GM18907 (cell line): Measurements from ENCODE around the gene EDIL3.
"Not testable (repeated sequence)": the region's sequence is repeated elsewhere in the genome, so short reads cannot be mapped to it uniquely, and the experiment has no call there.

Experiments
- ATAC-seq: cut with Tn5 transposase; IDR thresholded peaks from one replicate; pipeline ENCODE4 v1.9.1; 2021; ENCODE audit warnings: mild to moderate bottlenecking, moderate library complexity; ENCODE audit not compliant: unreplicated experiment

The EDIL3 gene

DNA sequence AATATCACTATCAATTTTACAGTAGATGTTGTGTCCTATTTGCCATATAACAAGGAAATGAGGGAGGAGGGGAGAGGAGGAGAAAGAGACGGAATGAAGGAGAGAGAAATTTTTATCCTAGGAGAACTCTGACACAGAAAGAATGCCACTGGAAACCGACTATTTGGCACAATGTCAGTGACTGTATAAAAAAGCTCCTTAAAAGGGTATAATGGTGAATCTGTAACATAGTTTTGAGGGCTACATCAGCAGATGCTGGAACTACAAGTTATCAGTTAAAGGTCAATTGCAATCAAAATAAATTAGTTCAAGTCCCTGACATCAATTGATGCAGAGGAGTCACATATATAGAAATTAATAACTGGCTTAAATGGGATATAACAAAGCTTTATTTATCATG lies 5.7 kb downstream of the EDIL3 start:
- ATAC-seq = no peak

DNA sequence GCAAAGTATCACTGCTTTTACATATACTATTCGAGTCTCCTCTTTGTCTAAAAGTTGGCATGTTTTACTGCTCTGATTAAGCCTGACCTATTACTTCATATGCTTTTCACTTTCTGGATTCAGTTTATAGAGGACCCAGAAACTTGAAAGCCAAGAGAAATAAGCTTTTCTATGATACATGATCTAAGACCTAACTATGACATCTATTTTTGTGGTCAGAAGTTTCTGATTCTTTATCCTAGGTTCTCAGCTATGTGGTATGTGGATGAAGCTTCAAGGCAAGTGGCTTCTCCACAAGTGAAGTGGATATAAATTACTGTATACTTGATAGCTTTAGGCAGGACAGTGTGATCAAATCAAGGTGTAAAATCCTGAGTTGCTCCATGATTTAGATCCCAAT lies 6.3 kb downstream of the EDIL3 start:
- no peak for ATAC-seq

DNA sequence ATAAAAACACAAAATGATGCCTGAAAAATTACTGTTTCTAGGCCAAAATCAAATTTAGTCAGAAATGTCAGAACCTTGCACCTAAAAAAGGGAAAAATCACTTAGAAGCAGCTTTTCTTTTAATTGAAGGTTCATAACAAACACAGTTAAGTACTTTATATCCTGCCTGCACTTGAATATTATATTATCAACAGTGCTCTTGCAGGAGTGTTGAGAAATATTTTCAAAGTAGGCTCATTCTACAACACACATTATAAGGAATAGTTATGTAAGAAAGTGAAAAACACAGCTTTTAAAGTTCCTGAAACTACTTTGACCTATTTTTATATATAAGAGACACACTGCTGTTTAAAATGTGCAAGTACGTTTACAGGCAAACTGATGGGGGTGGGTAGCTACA lies 8.3 kb downstream of the EDIL3 start:
- ATAC-seq = no peak

DNA sequence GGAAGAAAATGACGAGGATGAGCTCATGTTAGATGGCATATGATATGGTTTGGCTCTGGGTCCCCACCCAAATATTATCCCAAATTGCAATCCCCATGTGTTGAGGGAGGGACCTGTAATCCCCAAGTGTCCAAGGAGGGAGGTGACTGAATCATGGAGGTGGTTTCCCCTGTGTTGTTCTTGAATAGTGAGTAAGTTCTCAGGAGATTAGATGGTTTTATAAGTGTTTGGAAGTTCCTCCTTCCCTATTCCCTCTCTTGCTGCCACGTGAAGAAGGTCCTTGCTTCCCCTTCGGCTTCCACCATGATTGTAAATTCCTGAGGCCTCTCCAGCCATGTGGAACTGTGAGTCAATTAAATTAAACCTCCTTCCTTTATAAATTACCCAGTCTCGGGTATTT lies 10.1 kb downstream of the EDIL3 start:
- ATAC-seq = no peak

DNA sequence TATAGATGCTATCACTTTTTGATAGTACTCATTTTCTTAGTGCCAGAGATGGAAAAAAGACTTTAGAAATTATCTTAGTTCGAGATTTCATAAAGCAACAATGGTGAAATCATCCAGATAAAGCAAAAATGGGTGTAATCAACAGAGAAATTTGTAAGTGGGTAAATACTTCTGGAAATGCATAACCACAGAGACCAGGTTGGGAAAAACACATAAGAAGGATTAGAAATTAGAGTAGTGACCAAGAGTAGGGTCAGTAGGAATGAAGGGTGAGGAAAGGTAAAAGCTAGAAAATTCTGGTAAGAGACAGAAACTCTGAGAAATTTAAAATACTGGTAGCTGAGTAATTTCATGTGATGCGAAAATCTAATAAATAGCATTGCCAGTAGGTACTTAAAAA lies 11.2 kb downstream of the EDIL3 start:
- no peak for ATAC-seq

DNA sequence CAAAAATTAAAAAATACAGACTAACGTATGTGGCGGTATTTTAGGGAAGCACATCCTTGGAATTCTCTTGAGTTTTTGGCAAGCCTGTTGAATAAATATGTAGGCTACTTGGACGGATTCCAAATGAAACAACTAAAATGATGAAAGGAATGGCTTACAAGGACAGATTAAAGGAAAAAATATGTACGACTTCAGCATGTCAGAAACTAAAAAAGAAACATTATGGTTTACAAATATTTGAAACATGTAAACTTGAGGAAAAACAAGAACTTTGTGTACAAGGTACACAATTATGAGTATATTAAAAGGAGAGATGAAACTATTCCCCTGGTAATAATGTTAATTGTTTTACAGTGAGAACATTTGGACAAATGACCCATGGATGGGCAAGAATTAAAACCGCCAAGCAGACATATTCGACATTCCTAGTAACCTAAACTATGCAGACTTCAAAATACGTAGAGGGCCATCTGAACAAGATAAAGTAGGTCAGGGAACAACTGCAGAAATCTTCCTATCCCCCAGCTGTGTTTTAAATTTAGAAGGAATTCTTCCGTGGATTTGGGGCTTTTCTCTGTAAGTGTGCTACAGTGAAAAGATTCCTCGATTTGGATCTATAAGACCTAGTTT lies 12.5 kb downstream of the EDIL3 start:
- no peak for ATAC-seq

DNA sequence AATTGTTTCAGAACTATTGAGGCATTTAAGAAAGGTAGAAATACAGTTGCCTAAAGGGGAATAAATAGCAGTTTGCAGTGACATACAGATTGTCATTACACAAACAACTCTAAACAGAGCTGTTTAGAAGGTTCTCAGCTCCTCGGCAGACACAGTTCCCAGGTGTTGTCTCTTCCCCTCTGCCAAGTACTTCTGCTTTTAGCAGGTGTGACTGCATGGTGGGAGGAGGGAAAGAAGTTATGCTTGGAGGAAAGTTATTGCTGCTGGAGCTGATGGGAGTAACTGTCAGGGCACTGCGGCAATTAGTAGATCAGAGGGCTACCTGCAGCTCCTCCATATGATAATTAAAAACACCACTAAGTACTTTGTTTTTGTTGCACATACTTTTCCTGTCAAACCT lies 14.5 kb downstream of the EDIL3 start:
- ATAC-seq = no peak

DNA sequence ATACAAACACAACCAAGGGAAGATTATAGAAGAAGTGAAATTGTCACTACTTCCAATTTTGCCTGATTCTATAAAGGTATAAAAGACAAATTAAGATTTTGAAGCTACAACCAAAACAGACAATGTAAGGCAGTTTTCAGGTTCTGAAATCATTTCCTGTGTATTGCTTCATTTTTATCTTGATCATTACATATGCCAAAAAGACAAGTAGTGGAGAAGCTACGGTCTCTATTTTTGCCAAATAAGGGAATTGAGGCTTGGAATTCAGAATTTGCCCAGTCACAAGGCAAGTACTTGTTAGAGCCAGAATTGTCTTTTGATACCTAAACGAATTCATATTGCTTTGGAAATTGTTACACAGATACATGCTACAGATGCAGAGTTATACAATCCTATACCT lies 20.6 kb downstream of the EDIL3 start:
- no peak for ATAC-seq

DNA sequence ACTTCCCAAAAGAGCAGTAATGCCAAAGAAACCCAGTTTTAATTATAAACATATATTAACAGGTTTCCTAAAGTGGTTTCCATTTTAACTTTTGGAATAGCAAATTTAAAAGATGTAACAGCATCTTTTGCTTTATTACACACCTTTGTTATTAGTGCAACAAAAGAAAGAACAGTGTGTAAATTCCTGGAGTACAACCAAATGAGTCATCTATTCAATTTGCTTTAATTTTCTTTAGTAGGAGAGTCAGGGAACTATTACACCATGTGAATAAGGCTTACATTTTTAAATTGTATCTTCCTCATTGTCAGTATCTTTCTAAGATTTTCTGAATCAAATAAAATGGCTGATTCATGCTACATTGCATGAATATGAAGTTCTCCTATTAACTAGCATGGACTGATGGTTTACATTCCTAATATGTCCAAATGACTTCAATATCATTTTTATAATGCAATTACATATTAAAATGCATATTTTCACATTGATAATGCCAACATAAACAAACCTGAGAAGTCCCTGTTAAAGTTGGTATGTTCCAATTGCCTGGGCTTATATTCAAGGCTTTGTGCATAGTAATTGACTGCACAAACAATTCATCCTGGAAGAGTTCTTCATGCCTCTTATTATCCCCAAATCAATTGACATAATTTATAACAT lies 22.5 kb downstream of the EDIL3 start:
- ATAC-seq = no peak

DNA sequence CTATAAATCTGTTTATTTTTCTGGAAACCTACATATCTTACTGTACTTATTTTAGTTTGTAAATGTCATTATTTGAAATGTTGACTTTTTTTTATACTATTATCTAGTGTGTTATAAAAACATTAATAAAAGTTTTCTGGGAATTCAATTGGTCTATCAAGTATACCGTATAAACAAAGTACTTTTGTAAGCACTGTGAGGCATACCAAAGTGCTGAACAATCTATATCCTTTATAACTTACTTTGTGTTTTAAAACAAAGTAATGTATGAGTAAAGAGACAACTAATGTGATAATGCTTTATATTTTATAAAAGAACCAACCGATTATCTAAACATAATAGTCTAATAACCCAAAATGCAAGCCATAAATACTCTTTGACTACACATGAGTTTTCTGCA lies 23.1 kb downstream of the EDIL3 start:
- ATAC-seq = no peak

DNA sequence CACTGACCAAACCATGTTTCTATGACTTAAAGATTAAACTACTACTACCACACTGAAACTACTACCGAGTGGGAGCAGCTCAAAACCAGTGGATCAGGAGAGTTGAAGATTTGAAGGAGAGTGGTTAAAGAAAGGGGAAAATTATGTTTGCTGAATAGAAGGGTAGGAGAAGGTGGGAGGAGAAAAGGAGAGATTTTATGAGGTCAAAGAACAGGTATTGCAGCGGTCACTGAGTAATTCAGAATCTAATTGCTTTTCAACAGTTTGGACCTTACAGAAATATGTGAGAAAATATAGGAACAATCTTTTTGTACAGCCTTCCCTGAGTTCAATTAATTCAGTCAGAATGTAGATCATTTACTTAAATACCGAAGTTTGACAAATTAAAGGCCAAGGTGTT lies 24.6 kb downstream of the EDIL3 start:
- ATAC-seq = no peak

DNA sequence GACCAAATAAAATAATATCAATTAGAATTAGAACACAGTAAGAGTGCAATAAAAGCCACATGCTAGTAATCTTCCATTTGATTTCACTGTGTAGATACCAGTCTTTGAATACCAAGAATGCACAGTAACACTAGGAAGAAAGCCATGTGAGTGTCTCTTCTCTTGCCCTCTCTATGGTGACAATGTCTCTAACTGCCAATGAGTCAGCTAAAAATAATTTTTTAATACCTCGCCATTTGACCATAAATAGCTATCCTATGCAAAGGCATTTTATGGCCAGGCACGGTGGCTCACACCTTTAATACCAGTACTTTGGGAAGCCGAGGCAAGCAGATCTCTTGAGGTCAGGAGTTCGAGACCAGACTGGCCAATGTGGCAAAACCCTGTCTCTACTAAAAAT lies 30.6 kb downstream of the EDIL3 start:
- ATAC-seq = no peak

DNA sequence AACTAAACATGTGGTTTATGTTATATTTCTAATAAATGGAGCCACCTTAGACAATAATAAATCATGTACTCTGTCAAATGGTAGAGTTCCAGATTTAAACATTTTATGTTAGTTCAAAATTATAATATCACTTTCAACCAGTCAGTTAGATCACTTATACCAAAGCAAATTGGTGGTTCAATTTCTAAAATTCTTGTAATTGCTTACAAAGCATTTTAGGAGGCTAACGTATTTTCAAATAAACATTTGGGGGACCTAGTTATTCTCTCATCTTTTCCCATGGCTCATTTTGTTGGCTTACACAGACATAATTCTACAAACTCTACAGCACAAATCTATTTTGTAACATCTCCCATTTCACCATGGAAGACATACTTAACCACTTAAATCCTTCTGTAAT lies 39.9 kb downstream of the EDIL3 start:
- ATAC-seq = no peak

DNA sequence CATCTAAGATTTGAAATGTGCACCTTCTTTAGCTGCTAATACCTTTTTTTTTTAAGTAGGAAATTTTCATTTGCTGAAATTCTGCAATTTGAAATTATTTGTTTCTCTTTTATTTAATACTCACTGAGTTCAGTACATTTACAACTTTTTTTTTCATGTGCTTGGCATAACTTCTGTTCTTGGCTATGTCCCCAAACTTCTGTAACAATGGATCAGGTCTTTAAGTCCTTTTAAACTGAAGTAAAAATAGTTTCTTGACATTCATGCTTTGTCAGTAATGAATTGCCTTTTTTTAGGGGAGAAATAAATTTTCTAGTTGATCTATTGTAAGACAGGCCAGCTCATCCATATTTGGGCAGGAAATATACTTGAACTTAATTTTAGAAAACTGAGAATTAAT lies 41.5 kb downstream of the EDIL3 start:
- no peak for ATAC-seq

DNA sequence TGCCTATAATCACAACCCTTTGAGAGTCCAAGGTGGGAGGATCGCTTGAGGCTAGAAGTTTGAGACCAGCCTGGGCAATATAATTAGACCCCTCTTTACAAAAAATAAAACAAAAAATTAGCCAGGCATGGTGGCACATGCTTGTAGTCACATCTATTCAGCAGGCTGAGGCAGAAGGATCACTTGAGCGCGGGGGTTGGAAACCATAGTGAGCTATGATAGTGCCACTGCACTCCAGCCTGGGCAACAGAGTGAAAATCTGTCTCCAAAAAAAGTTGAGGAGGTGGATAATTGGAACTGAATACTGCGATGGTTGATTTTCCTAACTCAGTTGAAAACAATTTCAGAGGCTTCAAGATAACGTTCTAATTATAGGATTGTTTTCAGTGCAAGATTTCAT lies 52.6 kb downstream of the EDIL3 start:
- ATAC-seq = no peak

DNA sequence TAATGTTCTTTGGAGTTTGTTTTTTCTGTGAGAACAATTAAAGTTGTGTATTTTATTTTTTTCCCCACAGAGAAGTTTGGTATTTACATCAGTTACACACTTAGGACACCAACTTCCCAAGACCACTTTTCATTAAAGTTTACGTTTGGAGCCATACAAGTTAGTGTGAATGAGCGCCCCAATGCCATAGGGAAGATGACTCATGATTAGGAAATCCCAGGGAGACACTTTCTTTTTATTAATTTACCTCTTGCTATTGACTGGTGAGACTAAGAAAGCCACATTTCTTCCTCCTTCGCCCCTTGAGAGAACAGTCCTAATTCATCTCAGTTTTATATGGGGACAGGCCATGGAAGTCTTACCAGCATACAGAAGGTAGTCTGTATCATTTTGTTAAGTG lies 57.1 kb downstream of the EDIL3 start:
- ATAC-seq = no peak

DNA sequence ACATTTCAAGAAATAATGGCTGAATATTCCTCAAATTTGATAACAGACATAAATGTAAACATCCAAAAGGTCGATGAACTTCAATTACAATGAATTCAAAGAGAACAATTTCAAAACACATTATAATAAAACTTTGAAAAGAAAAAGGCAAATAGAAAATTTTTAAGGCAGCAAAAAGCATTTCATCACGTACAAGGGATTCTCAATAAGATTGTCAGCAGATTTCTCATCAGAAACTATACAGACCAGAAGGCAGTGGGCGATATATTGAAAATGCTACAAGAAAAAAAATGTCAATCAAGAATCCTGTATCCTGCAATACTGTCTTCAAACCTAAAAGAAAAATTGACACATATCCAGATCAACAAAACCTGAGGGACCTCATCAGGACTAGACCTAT lies 62.0 kb downstream of the EDIL3 start:
- no peak for ATAC-seq

DNA sequence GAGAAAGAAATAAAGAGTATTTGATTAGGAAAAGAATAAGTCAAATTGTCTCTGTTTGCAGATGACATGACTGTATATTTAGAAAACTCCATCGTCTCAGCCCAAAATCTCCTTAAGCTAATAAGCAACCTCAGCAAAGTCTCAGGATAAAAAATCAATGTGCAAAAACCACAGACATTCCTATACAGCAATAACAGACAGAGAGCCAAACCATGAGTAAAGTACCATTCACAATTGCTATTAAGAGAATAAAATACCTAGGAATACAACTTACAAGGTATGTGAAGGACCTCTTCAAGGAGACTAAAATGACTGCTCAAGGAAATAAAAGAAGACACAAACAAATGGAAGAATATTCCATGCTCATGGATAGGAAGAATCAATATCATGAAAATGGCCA lies 66.9 kb downstream of the EDIL3 start:
- ATAC-seq = not testable (repeated sequence)

DNA sequence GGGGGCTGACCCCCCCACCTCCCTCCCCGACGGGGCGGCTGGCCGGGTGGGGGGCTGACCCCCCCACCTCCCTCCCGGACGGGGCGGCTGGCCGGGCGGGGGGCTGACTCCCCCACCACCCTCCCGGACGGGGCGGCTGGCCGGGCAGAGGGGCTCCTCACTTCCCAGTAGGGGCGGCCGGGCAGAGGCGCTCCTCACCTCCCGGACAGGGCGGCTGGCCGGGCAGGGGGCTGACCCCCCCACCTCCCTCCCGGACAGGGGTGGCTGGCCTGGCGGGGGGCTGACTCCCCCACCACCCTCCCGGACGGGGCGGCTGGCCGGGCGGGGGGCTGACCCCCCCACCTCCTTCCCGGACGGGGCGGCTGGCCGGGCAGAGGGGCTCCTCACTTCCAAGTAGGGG lies 72.4 kb downstream of the EDIL3 start:
- not testable (repeated sequence) for ATAC-seq

DNA sequence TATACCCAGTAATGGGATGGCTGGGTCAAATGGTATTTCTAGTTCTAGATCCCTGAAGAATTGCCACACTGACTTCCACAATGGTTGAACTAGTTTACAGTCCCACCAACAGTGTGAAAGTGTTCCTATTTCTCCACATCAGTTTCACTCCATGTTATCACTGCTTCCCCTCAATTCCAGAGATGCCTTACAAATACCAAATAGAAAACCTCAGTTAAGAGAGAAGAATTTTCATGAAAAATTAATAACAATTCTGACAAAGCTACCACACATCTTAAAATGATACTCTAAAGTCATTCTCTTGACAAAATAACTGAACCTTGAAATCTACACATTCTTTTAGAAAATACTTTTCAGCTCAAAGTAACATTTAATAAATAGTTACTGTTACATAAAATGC lies 74.8 kb downstream of the EDIL3 start:
- not testable (repeated sequence) for ATAC-seq

DNA sequence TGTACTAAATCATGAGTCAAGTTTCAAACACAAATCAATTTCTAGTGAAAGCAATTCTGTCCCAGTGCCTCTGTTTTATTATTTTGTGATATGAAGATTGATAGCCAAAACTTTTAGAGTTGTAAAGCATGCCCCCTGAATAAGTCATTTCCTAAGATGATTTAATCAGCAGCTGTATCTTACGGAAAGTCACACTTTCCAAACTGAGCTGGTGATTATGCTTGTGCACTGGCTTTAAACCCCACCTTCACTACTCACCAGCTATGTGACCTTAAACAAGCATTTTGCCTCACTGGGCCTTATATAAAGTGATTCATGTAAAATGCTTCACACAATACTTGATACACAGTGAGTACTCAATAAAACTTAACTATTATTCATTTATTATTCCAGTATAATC lies 78.1 kb downstream of the EDIL3 start:
- no peak for ATAC-seq

DNA sequence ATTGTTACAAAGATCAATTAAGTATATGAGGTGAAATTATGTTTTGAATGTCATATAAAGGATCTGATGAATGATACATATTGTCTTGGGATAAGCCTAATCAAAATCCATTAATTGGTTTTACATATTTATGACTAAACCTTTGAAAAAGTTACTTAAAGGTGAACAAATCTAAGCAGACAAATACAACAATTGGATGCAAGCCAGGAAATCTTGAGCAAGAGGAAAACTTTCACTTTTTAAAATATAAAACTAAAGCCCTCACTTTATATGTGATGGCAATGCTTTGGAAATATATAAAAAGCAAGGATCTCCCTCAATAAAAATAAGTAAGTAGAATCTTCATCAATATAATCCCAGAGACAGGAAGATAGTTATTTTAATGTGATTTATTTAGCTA lies 80.1 kb downstream of the EDIL3 start:
- no peak for ATAC-seq

DNA sequence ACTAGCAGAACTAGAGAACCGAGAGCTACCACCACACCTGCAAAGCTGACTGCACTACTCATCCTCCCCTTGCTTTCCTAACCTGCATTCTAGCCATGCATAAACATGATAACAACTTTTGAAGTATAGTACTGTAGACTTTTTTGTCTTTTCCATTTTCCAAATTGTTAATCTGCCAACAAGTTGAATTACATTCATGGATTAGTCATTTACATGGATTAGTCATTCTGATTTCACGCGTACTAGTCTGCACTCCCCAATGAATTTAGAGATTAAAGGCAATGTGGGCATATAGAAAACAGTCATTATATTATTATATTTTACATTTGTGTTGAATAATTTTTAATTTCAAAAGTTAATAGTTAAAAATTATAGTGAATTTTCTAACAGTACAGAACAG lies 81.4 kb downstream of the EDIL3 start:
- no peak for ATAC-seq
